Muscle layer of colon (tissue), 2 donors: ENCODE results near the gene RHBDD1.
"Not testable (repeated sequence)": the region's sequence is repeated elsewhere in the genome, so short reads cannot be mapped to it uniquely, and the experiment has no call there.

Source experiments
- H3K27ac ChIP-seq: one replicate; pipeline ENCODE4 v1.7.0; 2013; ENCODE audit warnings: low read depth, mild to moderate bottlenecking, low read length, moderate library complexity
- H3K27me3 ChIP-seq, 2 donors: one replicate each; pipeline ENCODE4 v1.7.0; 2013; ENCODE audit warnings: low read length in 2 of 2, mild to moderate bottlenecking in 2 of 2; ENCODE audit not compliant: insufficient read depth in 2 of 2, control insufficient read depth in 1 of 2
- H3K36me3 ChIP-seq: one replicate; pipeline ENCODE4 v1.7.0; 2013; ENCODE audit warnings: mild to moderate bottlenecking, low read length; ENCODE audit not compliant: insufficient read depth
- H3K4me1 ChIP-seq: one replicate; pipeline ENCODE4 v1.7.0; 2013; ENCODE audit warnings: mild to moderate bottlenecking, low read length; ENCODE audit not compliant: insufficient read depth
- H3K4me3 ChIP-seq, 2 donors: one replicate each; pipeline ENCODE4 v1.7.0; 2013; ENCODE audit warnings: low read length in 2 of 2, low read depth in 1 of 2, mild to moderate bottlenecking in 1 of 2, moderate library complexity in 1 of 2
- H3K9ac ChIP-seq: one replicate; pipeline ENCODE4 v1.7.0; 2013; ENCODE audit warnings: low read length
- H3K9me3 ChIP-seq: one replicate; pipeline ENCODE4 v1.7.0; 2013; ENCODE audit warnings: mild to moderate bottlenecking, low read length
- donor health status: abdominal sarcoma.
- donor health status: Adenocarcinoma of cecum.

Gene RHBDD1

DNA sequence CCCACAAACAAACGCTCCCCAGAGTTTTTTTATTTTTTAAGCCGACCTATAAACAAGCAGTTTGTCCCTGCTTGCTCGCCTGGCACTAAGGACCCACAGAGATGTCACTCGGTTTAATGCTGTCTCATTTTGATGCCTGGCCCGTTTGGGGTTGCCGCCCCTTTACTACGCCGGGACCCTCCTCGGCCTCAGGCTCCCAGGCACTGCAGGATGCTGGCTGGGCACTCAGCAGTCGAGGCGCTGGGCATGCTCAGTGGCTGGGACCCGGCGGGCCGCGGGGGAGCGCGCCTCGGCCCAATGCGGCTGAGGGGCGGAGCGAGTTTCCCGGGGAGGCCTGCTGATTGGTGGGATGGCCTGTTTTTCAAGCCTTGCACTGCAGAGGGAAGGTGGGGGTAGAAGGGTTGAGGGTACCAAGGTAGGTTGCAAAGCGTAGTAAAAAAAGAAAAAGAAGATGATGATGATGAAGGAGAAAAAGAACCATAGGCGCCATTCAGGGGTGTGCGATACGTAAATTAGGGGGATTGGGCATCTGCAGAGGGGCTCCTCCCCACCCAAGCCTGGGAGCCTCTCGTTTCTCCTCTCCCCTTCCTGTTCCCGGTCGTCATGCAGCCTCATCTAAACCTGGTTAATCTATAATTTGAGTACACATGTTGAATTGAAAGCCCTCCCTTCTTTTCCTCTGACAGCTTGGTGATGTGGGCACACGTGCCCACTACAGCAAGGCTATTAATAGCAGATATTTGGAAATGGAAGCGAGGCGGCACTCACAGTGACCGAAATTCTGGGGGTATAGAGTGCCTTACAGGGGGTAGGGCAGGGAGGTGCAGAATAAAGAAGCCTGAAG lies 34.7 kb upstream of the RHBDD1 start:
- peak overlapping the region; percentile 94 for H3K9ac ChIP-seq
- no peaks in the 10 kb centered on the region for H3K9me3 ChIP-seq
- peaks cover 26% of the 10 kb centered on the region for H3K4me1 ChIP-seq
- H3K4me3 ChIP-seq: peak overlapping the region; percentile 53 to 71
- peak overlapping the region; percentile 92 for H3K27ac ChIP-seq
- H3K27me3 ChIP-seq: no peaks in the 10 kb centered on the region
- peaks cover 6% of the 10 kb centered on the region for H3K36me3 ChIP-seq

DNA sequence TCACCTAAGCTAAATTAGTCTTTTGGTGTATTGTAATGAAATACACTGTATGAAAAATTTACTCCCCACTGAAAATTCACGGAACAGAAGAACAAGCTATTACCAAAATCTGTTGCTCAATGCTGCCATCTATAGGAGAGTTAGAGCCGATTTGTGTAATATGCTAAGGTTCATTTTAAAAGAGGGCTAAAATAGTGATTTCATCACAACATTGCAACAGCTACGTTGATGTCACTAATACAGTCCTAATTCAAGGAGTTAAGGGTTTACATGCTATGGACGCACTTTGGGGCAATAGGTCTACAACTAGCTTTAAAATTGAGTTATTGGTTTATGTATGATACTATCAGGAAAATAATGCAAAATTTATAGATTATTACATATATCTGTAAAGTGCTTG lies 33.3 kb upstream of the RHBDD1 start:
- Histone ChIP-seq H3K9ac (no peak overlapping the region), H3K27ac (no peak overlapping the region), H3K9me3 (no peaks in the 10 kb centered on the region), H3K27me3 (no peaks in the 10 kb centered on the region), H3K4me1 (peaks cover 17% of the 10 kb centered on the region), H3K36me3 (no peaks in the 10 kb centered on the region), H3K4me3 (no peak overlapping the region)

DNA sequence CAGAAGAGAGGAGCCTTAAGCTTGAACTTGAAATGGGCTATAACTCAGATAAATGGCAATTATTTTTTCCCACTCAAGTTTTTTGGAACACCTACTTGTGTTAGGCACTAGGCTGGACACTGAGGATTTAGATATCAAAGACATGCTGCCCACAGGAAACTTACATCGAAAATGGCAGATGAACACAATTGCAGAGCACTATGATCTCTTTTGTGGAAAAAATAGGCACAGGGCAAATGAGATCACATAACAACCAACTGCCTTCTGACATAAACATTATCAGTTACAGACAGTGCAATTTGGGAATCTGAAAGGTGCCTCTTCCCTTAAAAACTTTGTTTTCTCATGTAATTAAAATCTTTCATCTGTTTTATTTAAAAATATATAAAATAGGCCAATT lies 32.4 kb upstream of the RHBDD1 start:
- Histone ChIP-seq H3K36me3 (no peaks in the 10 kb centered on the region), H3K9ac (no peak overlapping the region), H3K4me1 (peaks cover 14% of the 10 kb centered on the region), H3K9me3 (no peaks in the 10 kb centered on the region), H3K27ac (no peak overlapping the region), H3K27me3 (no peaks in the 10 kb centered on the region), H3K4me3 (no peak overlapping the region)

DNA sequence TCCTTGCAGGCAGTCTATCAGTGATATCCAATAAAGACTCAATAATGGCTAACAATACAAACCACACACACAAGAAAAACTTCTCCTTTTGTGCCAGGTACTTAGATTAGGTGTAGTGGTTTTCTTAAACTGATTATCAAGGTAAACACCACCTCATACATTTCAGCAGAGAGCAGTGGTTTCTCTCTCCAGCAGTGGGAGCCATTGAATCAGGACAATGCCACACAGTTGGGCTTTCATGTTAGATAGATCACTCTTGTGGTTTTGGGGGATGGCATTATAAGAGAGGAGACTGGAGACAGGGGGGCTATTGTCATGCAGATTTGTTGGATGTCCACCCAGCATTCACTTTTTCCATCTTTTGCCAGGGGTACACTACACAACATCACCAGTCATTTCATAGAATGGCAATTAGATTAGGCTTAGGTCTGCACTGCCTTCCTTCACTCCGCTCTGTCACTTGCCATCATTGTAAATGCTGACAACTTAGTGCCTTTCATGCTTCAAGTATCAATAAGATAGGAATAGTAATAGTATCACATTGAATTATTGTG lies 22.6 kb upstream of the RHBDD1 start:
- Histone ChIP-seq H3K4me3 (no peak overlapping the region), H3K4me1 (no peaks in the 10 kb centered on the region), H3K36me3 (no peaks in the 10 kb centered on the region), H3K27ac (no peak overlapping the region), H3K9ac (no peak overlapping the region), H3K27me3 (no peaks in the 10 kb centered on the region), H3K9me3 (no peaks in the 10 kb centered on the region)

DNA sequence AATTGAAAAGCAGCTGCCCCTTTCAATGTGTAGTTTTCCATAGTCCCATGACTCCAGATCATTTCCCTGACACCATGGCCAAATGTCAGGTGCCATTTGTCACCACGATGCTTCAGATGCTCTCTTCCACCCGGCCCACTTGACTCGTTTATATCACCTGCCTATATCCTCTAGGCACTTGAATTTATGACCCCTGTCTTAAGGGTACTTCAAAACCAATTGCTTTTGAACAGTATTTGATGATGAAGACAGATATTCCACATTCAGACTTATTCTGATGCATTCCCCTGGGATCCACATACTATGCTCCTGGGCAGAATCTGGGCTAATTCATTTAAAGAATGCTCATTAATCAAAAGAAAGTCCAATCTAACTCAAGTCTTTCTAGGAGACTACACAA lies 16.9 kb upstream of the RHBDD1 start:
- no peaks in the 10 kb centered on the region for H3K9me3 ChIP-seq
- no peaks in the 10 kb centered on the region for H3K27me3 ChIP-seq
- H3K36me3 ChIP-seq: no peaks in the 10 kb centered on the region
- no peaks in the 10 kb centered on the region for H3K4me1 ChIP-seq
- no peak overlapping the region for H3K27ac ChIP-seq
- no peak overlapping the region for H3K4me3 ChIP-seq
- H3K9ac ChIP-seq: no peak overlapping the region

DNA sequence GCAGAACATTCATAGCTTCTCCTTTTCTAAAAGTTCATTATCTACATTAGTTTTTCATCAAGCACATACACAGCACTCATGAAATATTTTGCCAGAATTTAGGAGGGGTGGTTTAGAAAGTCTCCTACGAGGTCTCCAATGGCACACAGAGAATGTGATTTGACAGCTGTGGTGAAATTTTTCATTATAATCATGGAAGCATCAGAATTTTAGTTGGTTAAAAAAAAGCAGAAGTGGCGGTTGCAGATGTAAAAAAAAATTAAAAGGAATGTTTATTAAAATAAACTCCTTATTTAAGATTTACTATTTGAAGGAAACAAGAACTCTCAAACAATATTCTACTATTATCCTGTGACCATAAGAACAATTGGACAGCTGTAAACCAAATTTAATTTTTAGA lies 10.8 kb upstream of the RHBDD1 start:
- Histone ChIP-seq H3K9ac (no peak overlapping the region), H3K36me3 (no peaks in the 10 kb centered on the region), H3K27me3 (no peaks in the 10 kb centered on the region), H3K27ac (no peak overlapping the region), H3K4me1 (no peaks in the 10 kb centered on the region), H3K9me3 (no peaks in the 10 kb centered on the region), H3K4me3 (no peak overlapping the region)

DNA sequence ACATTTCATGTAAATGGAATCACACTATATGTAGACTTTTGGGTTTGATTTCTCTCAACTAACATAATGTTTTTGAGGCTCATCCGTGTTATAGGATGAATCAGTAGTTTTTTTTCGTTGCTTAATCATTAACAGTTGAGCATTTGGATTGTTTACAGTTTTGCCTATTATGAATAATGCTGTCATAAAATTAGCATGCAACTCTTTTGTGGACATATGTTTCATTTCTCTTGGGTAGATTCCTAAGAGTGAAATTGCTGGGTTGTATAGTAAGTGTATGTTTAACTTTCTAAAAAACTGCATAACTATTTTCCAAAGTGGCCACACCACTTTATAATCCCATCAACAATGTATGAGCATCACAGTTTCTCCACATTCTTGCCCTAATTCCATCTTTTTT lies 7.7 kb upstream of the RHBDD1 start:
- Histone ChIP-seq H3K9me3 (no peaks in the 10 kb centered on the region), H3K4me3 (no peak overlapping the region), H3K4me1 (no peaks in the 10 kb centered on the region), H3K9ac (no peak overlapping the region), H3K36me3 (no peaks in the 10 kb centered on the region), H3K27ac (no peak overlapping the region), H3K27me3 (no peaks in the 10 kb centered on the region)

DNA sequence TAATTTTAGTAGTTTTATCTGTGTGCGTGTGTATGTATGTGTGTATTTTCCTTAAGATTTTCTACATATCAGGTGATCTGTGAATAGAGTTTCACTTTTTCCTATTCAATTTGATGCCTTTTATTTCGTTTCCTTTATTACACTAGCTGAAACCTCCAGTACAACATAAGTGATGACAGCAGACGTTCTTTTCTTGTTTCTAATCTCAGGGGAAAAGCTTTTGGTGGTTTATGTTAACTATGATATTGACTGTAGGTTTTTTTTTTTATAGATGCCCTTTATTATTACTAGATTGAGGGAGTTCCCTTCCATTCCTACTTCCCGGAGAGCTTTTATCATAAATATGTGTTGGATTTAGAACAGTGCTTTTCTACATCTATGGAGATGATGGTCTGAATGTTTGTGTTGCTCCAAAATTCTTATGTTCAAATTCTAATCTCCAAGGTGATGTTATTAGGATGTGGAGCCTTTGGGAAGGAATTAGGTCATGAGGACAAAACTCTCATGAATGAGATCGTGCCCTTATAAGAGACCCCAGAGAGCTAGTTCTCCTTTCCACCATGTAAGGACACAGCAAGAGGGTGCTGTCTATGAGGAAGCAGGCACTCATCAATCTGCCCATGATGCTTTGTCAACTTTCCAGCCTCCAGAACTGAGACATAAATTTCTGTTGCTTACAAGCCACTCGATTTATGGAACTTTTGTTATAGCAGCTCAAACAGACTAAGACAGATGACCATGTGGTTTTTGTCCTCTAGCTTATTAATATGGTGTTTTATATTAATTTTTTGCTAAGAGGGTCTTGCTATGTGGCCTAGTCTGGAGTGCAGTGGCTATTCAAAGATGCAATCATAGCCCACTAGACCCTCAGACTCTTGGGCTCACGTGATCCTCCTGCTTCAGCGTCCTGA lies 5.9 kb upstream of the RHBDD1 start:
- no peaks in the 10 kb centered on the region for H3K36me3 ChIP-seq
- no peaks in the 10 kb centered on the region for H3K27me3 ChIP-seq
- no peaks in the 10 kb centered on the region for H3K9me3 ChIP-seq
- no peaks in the 10 kb centered on the region for H3K4me1 ChIP-seq
- no peak overlapping the region for H3K27ac ChIP-seq
- H3K4me3 ChIP-seq: no peak overlapping the region
- H3K9ac ChIP-seq: no peak overlapping the region

DNA sequence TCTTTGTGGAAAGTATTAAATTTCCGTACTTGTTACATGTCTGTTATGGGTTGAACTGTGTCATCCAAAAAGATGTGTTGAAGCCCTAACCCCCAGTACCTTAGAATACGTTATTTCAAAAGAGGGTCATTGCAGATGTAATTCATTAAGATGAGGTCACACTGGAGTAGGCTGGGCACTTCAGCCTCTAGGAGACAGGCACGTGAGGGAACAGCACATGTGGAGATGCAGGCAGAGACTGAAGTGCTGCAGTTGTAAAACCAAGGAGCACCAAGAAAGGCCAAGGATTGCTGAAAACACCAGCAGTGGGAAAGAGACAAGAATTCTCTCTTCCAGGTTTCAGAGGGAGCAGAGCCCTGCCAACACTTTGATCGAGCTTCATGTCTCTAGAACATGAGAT lies 4.6 kb upstream of the RHBDD1 start:
- H3K9ac ChIP-seq: no peak overlapping the region
- no peaks in the 10 kb centered on the region for H3K27me3 ChIP-seq

DNA sequence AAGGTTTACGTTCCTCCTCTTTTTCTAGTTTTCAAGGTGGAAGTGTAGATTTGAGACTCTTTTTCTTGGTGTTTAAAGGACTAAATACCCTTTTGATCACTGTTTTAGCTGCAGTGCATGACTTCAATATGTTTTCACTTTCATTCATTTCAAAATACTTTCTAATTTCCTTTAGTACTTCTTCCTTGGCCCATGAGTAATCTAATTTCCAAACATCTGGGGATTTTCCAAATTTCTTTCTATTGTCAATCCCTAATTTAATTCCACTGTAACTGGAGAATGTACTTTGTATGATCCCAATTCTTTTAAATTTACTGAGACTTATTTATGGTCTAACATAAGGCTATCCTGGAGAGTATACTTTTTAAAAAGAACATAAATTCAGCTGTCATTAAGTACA lies 3.8 kb upstream of the RHBDD1 start:
- no peaks in the 10 kb centered on the region for H3K9me3 ChIP-seq
- no peak overlapping the region for H3K4me3 ChIP-seq
- no peaks in the 10 kb centered on the region for H3K27me3 ChIP-seq
- no peak overlapping the region for H3K9ac ChIP-seq
- H3K4me1 ChIP-seq: peaks cover 5% of the 10 kb centered on the region
- no peaks in the 10 kb centered on the region for H3K36me3 ChIP-seq
- H3K27ac ChIP-seq: no peak overlapping the region

More for the DNA sequence above, 4.6 kb upstream of the RHBDD1 start:
- Histone ChIP-seq H3K27ac (no peak overlapping the region), H3K4me1 (no peaks in the 10 kb centered on the region), H3K9me3 (no peaks in the 10 kb centered on the region), H3K4me3 (no peak overlapping the region), H3K36me3 (no peaks in the 10 kb centered on the region)

DNA sequence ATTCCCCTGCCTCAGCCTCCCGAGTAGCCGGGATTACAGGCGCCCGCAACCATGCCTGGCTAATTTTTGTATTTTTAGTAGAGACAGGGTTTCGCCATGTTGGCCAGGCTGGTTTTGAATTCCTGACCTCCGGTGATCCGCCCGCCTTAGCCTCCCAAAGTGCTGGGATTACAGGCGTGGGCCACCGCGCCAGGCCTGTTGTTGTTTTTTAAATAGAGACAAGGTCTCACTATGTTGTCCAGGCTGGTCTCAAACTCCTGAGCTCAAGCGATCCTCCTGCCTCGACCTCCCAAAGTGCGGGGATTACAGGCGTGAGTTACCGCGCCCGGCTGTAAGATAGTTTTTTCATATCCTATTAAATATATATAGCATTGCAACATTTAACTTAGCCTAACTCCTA lies 974 bp upstream of the RHBDD1 start:
- H3K36me3 ChIP-seq, H3K9me3 ChIP-seq, H3K9ac ChIP-seq, H3K27ac ChIP-seq, H3K27me3 ChIP-seq: not testable (repeated sequence)
- peaks cover 15% of the 10 kb centered on the region for H3K4me1 ChIP-seq
- peak overlapping the region; percentile 64 to 72 for H3K4me3 ChIP-seq
